ENCODE results near the gene CYSLTR2.

Gene CYSLTR2

GRCh38 chr13:48678316-48678715, 24.6 kb downstream of the CYSLTR2 start:
- CTCF ChIA-PET, result no interaction called here
- no peak for DNase-seq (ENCODE audit: extremely low spot score)
- POLR2A ChIA-PET, result no interaction called here
- TF ChIP-seq, protein P1, sequence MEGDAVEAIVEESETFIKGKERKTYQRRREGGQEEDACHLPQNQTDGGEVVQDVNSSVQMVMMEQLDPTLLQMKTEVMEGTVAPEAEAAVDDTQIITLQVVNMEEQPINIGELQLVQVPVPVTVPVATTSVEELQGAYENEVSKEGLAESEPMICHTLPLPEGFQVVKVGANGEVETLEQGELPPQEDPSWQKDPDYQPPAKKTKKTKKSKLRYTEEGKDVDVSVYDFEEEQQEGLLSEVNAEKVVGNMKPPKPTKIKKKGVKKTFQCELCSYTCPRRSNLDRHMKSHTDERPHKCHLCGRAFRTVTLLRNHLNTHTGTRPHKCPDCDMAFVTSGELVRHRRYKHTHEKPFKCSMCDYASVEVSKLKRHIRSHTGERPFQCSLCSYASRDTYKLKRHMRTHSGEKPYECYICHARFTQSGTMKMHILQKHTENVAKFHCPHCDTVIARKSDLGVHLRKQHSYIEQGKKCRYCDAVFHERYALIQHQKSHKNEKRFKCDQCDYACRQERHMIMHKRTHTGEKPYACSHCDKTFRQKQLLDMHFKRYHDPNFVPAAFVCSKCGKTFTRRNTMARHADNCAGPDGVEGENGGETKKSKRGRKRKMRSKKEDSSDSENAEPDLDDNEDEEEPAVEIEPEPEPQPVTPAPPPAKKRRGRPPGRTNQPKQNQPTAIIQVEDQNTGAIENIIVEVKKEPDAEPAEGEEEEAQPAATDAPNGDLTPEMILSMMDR (IDR thresholded peaks at IDR 0.05; ENCODE audit: control extremely low read depth, extremely low read depth, low read depth, missing control alignments), result no peak

DNA sequence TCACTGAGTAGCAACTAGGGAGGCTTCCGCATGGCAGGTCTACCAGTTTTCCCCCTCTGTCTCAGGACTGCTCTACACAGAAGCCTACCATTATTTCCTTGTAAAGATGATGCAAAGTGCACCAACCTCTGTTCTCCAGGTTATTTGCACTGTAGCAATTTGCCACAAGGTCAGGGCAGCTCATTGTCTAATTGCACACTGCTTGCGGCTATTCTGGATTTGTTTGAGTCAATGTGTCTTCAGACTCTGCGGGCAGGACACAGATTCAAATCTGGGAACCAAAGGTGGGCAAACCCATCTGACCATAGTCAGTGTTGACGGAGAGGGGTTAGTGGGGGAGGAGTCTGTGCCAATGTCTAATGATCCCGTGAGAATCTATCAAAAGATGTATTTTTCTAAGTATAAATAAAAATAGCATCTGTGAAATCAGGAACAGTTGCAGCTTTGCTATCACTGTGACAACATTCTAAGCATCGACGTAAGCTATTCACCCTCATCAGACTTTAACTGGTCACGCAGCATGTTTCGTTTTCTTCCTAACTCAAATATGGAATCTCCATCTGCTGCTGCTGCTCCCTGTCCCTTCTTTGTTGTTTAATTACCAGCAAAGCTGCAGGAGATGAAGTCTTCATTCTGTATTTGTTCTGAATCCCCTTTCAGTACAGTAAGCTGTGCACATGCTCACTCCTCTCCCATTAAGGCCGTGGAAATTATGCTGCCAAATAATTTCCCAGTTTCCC, 26.4 kb downstream of the CYSLTR2 start:
- CTCF ChIA-PET, result no interaction called here
- TF ChIP-seq, protein P1 (IDR thresholded peaks at IDR 0.05; ENCODE audit: control extremely low read depth, extremely low read depth, low read depth, missing control alignments), result no peak
- POLR2A ChIA-PET, result no interaction called here
- DNase-seq (ENCODE audit: extremely low spot score), result no peak

DNA sequence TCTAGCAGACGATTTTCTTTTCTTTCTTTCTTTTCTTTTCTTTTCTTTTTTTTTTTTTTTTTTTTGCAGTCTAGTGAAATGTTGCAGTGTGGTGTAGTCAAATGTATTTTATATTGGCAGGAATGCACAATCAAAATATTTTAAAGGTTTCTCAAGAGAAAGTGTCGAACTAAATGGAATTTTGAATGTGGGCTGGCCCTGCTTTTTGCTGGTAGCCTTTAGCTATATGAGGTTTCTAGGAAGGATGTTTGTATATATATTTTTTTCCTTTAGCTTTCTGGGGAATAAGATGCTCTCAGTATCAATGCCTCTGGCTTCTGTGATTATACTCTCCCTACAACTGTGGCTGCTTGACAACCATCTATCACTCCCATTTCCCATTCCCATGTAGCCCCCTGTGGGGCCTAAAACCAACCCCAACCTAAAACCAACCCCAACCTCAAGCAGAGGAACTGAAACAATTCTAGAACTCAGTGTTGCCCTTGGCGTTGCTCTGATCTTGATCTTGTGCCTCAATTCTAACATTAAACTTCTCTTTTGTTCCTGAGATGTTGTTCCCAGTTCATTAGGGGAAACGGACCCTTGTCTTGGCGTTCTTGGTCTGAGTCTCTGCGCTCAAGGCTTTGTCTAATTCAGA, 27.1 kb downstream of the CYSLTR2 start:
- DNase-seq (ENCODE audit: extremely low spot score), result no peak
- ChIA-PET POLR2A (no interaction called here), CTCF (no interaction called here)
- TF ChIP-seq, protein P1 (IDR thresholded peaks at IDR 0.05; ENCODE audit: control extremely low read depth, extremely low read depth, low read depth, missing control alignments), result no peak

DNA sequence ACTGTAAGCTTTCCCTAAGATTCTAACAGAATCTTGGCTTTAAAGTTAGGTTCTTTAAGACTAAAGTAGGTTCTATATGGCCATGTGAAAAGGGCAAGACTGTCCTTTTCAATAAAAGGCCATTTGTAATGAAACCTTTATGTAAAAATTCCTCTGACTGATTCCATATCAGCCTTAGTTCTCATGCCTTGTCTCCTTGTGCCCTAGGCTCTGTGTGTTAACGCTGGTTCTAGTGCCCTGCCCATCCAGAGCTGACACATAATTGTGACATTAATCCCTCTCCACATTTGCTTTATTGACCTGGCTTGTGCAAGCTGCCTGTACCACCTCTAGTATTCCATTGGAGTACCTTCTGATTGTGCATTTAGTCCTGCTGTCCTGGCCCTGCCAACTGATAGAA, 28.2 kb downstream of the CYSLTR2 start:
- ChIA-PET POLR2A (no interaction called here), CTCF (no interaction called here)
- TF ChIP-seq, protein P1 (IDR thresholded peaks at IDR 0.05; ENCODE audit: control extremely low read depth, extremely low read depth, low read depth, missing control alignments), result no peak
- no peak for DNase-seq (ENCODE audit: extremely low spot score)

DNA sequence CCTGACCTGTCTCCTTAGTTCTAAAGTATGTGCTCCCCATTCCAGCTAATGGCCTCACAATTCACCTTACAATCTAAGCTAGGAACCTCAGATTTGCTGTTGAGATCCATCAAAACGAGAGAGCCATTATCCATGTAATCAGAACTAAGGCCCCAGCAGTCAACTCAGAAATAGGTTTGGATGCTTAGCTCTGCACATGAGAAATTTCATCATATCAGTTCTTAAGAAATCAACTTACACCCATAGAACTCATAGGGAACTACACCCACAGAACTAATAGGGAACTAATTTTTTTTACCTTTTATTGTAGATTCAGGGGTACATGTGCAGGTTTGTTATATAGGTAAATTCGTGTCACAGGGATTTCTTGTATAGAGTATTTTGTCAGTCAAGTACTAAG, 28.7 kb downstream of the CYSLTR2 start:
- CTCF ChIA-PET, result no interaction called here

GRCh38 chr13:48686636-48687210, 33.0 kb downstream of the CYSLTR2 start:
- TF ChIP-seq, protein P1 (IDR thresholded peaks at IDR 0.05; ENCODE audit: control extremely low read depth, extremely low read depth, low read depth, missing control alignments), result no peak
- ChIA-PET CTCF (no interaction called here), POLR2A (no interaction called here)
- DNase-seq (ENCODE audit: extremely low spot score), result no peak

More for the DNA sequence above, 28.7 kb downstream of the CYSLTR2 start:
- DNase-seq (ENCODE audit: extremely low spot score), result no peak
- TF ChIP-seq, protein P1 (IDR thresholded peaks at IDR 0.05; ENCODE audit: control extremely low read depth, extremely low read depth, low read depth, missing control alignments), result no peak
- POLR2A ChIA-PET, result no interaction called here
